ENCODE results near the gene PKP2.

- TF ChIP-seq, protein P1, sequence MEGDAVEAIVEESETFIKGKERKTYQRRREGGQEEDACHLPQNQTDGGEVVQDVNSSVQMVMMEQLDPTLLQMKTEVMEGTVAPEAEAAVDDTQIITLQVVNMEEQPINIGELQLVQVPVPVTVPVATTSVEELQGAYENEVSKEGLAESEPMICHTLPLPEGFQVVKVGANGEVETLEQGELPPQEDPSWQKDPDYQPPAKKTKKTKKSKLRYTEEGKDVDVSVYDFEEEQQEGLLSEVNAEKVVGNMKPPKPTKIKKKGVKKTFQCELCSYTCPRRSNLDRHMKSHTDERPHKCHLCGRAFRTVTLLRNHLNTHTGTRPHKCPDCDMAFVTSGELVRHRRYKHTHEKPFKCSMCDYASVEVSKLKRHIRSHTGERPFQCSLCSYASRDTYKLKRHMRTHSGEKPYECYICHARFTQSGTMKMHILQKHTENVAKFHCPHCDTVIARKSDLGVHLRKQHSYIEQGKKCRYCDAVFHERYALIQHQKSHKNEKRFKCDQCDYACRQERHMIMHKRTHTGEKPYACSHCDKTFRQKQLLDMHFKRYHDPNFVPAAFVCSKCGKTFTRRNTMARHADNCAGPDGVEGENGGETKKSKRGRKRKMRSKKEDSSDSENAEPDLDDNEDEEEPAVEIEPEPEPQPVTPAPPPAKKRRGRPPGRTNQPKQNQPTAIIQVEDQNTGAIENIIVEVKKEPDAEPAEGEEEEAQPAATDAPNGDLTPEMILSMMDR (IDR thresholded peaks at IDR 0.05; ENCODE audit: low read depth, low read length), result no peak
- TF ChIP-seq EZH2phosphoT487 (IDR thresholded peaks at IDR 0.05; ENCODE audit: low read depth), result no peak
Observed at GRCh38 chr12:32821293-32821692, 75.3 kb downstream of the PKP2 start.

All from OCI-LY3 (cell line).